ENCODE data around the gene TMEM250. TPM values are rescaled to one million over a fixed set of nuclear protein-coding genes. Genes with fewer than 3 reads are reported as not detected.

TMEM250 gene
- polyA plus RNA-seq, 3 donors from 2014 or later, result 44.3 to 78.6 (median 44.6) TPM

GRCh38 chr9:136117291-136117915 lies 1.3 kb downstream of the TMEM250 start:
- Mint-ChIP-seq H3K4me3 (peak overlapping the region; percentile 77 to 83 (median 80)), H3K36me3 (no peaks in the 10 kb centered on the region), H3K27me3 (ENCODE audit: low read depth in 3 of 3) (peaks cover 3 to 12% (median 5%) of the 10 kb centered on the region in 3 donors), H3K9me3 (no peaks in the 10 kb centered on the region), H3K27ac (peak overlapping the region in 5 of 6 donors; percentile 50 to 87 (median 82)), H3K4me1 (peaks cover 11 to 16% of the 10 kb centered on the region in 2 donors)
- DNase-seq, result peak in 1 of 3 donors; percentile 15

- DNase-seq, result no peak
- H3K27me3 Mint-ChIP-seq (ENCODE audit: low read depth in 3 of 3), result peaks cover 3 to 12% (median 5%) of the 10 kb centered on the region in 3 donors
- no peaks in the 10 kb centered on the region for H3K36me3 Mint-ChIP-seq
- H3K27ac Mint-ChIP-seq, result no peak overlapping the region
- H3K4me3 Mint-ChIP-seq, result peak overlapping the region in 3 of 5 donors; percentile 14 to 18 (median 17)
- H3K4me1 Mint-ChIP-seq, result peaks cover 16 to 18% of the 10 kb centered on the region in 2 donors
- no peaks in the 10 kb centered on the region for H3K9me3 Mint-ChIP-seq
Observed at GRCh38 chr9:136116360-136117098, 2.1 kb downstream of the TMEM250 start.

GRCh38 chr9:136115641-136116359 lies 2.9 kb downstream of the TMEM250 start:
- Mint-ChIP-seq H3K4me3 (no peak overlapping the region), H3K27ac (no peak overlapping the region), H3K27me3 (ENCODE audit: low read depth in 3 of 3) (peaks cover 3 to 10% (median 5%) of the 10 kb centered on the region in 3 donors), H3K36me3 (no peaks in the 10 kb centered on the region), H3K9me3 (no peaks in the 10 kb centered on the region), H3K4me1 (peaks cover 16 to 23% of the 10 kb centered on the region in 2 donors)
- no peak for DNase-seq

GRCh38 chr9:136115206-136115605 lies 3.5 kb downstream of the TMEM250 start:
- Mint-ChIP-seq H3K27ac (peak overlapping the region in 1 of 6 donors; percentile 29), H3K4me3 (no peak overlapping the region), H3K36me3 (no peaks in the 10 kb centered on the region), H3K4me1 (peaks cover 22 to 29% of the 10 kb centered on the region in 2 donors), H3K9me3 (no peaks in the 10 kb centered on the region), H3K27me3 (ENCODE audit: low read depth in 3 of 3) (peaks cover 3 to 10% (median 5%) of the 10 kb centered on the region in 3 donors)
- DNase-seq, result no peak

- no peaks in the 10 kb centered on the region for H3K36me3 Mint-ChIP-seq
- no peaks in the 10 kb centered on the region for H3K9me3 Mint-ChIP-seq
- H3K27me3 Mint-ChIP-seq (ENCODE audit: low read depth in 3 of 3), result peaks cover 3 to 13% (median 4%) of the 10 kb centered on the region in 3 donors
- peaks cover 24 to 30% of the 10 kb centered on the region in 2 donors for H3K4me1 Mint-ChIP-seq
- peak overlapping the region in 1 of 6 donors; percentile 57 for H3K27ac Mint-ChIP-seq
- DNase-seq, result no peak
- no peak overlapping the region for H3K4me3 Mint-ChIP-seq
Observed at GRCh38 chr9:136114610-136115009, 4.1 kb downstream of the TMEM250 start.

- peaks cover 0 to 16% (median 0%) of the 10 kb centered on the region in 3 donors for H3K27me3 Mint-ChIP-seq (ENCODE audit: low read depth in 3 of 3)
- no peaks in the 10 kb centered on the region for H3K36me3 Mint-ChIP-seq
- H3K4me1 Mint-ChIP-seq, result peaks cover 36 to 44% of the 10 kb centered on the region in 2 donors
- peak overlapping the region in 1 of 6 donors; percentile 17 for H3K27ac Mint-ChIP-seq
- no peak for DNase-seq
- peak overlapping the region in 1 of 5 donors; percentile 38 for H3K4me3 Mint-ChIP-seq
- no peaks in the 10 kb centered on the region for H3K9me3 Mint-ChIP-seq
Observed at GRCh38 chr9:136112541-136112940, 6.1 kb downstream of the TMEM250 start.

GRCh38 chr9:136111910-136112309 lies 6.8 kb downstream of the TMEM250 start:
- peak overlapping the region in 3 of 6 donors; percentile 17 to 78 (median 48) for H3K27ac Mint-ChIP-seq
- H3K9me3 Mint-ChIP-seq, result no peaks in the 10 kb centered on the region
- H3K36me3 Mint-ChIP-seq, result no peaks in the 10 kb centered on the region
- peaks cover 0 to 20% (median 4%) of the 10 kb centered on the region in 3 donors for H3K27me3 Mint-ChIP-seq (ENCODE audit: low read depth in 3 of 3)
- peaks cover 43 to 50% of the 10 kb centered on the region in 2 donors for H3K4me1 Mint-ChIP-seq
- peak overlapping the region in 2 of 5 donors; percentile 21 to 46 for H3K4me3 Mint-ChIP-seq
- DNase-seq, result no peak

GRCh38 chr9:136111190-136111589 lies 7.5 kb downstream of the TMEM250 start:
- H3K4me1 Mint-ChIP-seq, result peaks cover 50 to 54% of the 10 kb centered on the region in 2 donors
- peak overlapping the region in 3 of 6 donors; percentile 14 to 48 (median 37) for H3K27ac Mint-ChIP-seq
- DNase-seq, result no peak
- H3K36me3 Mint-ChIP-seq, result no peaks in the 10 kb centered on the region
- no peaks in the 10 kb centered on the region for H3K9me3 Mint-ChIP-seq
- peaks cover 0 to 20% (median 6%) of the 10 kb centered on the region in 3 donors for H3K27me3 Mint-ChIP-seq (ENCODE audit: low read depth in 3 of 3)
- peak overlapping the region in 4 of 5 donors; percentile 7 to 46 (median 43) for H3K4me3 Mint-ChIP-seq

GRCh38 chr9:136110082-136111061 lies 8.3 kb downstream of the TMEM250 start:
- DNase-seq, result peak in 1 of 3 donors; percentile 35
- Mint-ChIP-seq H3K4me3 (peak overlapping the region; percentile 80 to 86 (median 86)), H3K36me3 (no peaks in the 10 kb centered on the region), H3K27ac (peak overlapping the region; percentile 62 to 86 (median 76)), H3K9me3 (no peaks in the 10 kb centered on the region), H3K27me3 (ENCODE audit: low read depth in 3 of 3) (peaks cover 0 to 20% (median 6%) of the 10 kb centered on the region in 3 donors), H3K4me1 (peaks cover 58 to 63% of the 10 kb centered on the region in 2 donors)

- H3K9me3 Mint-ChIP-seq, result no peaks in the 10 kb centered on the region
- H3K4me3 Mint-ChIP-seq, result peak overlapping the region; percentile 81 to 86 (median 86)
- peaks cover 0 to 20% (median 6%) of the 10 kb centered on the region in 3 donors for H3K27me3 Mint-ChIP-seq (ENCODE audit: low read depth in 3 of 3)
- H3K27ac Mint-ChIP-seq, result peak overlapping the region; percentile 77 to 91 (median 89)
- peaks cover 59 to 70% of the 10 kb centered on the region in 2 donors for H3K4me1 Mint-ChIP-seq
- H3K36me3 Mint-ChIP-seq, result no peaks in the 10 kb centered on the region
- peak; percentile 87 to 91 (median 88) for DNase-seq
Observed at GRCh38 chr9:136109351-136110081, 9.2 kb downstream of the TMEM250 start.

GRCh38 chr9:136108648-136109266 lies 9.9 kb downstream of the TMEM250 start:
- DNase-seq, result no peak
- no peaks in the 10 kb centered on the region for H3K36me3 Mint-ChIP-seq
- peaks cover 55 to 70% of the 10 kb centered on the region in 2 donors for H3K4me1 Mint-ChIP-seq
- peaks cover 0 to 20% (median 6%) of the 10 kb centered on the region in 3 donors for H3K27me3 Mint-ChIP-seq (ENCODE audit: low read depth in 3 of 3)
- no peaks in the 10 kb centered on the region for H3K9me3 Mint-ChIP-seq
- peak overlapping the region; percentile 67 to 97 (median 88) for H3K27ac Mint-ChIP-seq
- H3K4me3 Mint-ChIP-seq, result peak overlapping the region; percentile 73 to 86 (median 85)

Data from immature natural killer cell (primary cell).